GM12878 (cell line): ENCODE data around the gene ITGAL. TPM values are rescaled to one million over a fixed set of nuclear protein-coding genes. Genes with fewer than 3 reads are reported as not detected.

Experiments used
- CBX3 ChIP-seq: fragments of 200-600 bp; sonication (generic); IDR thresholded peaks from 2 replicates; pipeline ENCODE4 v1.6.1; 2016; ENCODE audit warnings: low read depth, borderline replicate concordance
- CREM ChIP-seq: IDR thresholded peaks from 2 replicates; pipeline ENCODE4 v1.6.1; 2014; ENCODE audit warnings: antibody characterized with exemption, low read depth
- E4F1 ChIP-seq: fragments of 450-650 bp; IDR thresholded peaks from 2 replicates; pipeline ENCODE4 v1.6.1; 2018; ENCODE audit warnings: borderline replicate concordance, mild to moderate bottlenecking; ENCODE audit not compliant: partially characterized antibody
- EGR1 ChIP-seq, 2 experiments: IDR thresholded peaks; 1 replicate in 1 of 2; 2 replicates in 1 of 2; pipeline ENCODE4 v1.6.1; 2011 to 2012; ENCODE audit warnings: low read depth in 2 of 2, low read length in 2 of 2, borderline replicate concordance in 1 of 2, mild to moderate bottlenecking in 1 of 2, moderate library complexity in 1 of 2
- HDAC2 ChIP-seq: fragments of 200-600 bp; sonication (generic); IDR thresholded peaks from 2 replicates; pipeline ENCODE4 v1.6.1; 2017
- LARP7 ChIP-seq: fragments of 450-650 bp; IDR thresholded peaks from 2 replicates; pipeline ENCODE4 v1.6.1; 2017; ENCODE audit warnings: mild to moderate bottlenecking
- MEF2B ChIP-seq: fragments of 450-650 bp; IDR thresholded peaks from 2 replicates; pipeline ENCODE4 v1.6.1; 2018; ENCODE audit warnings: mild to moderate bottlenecking, moderate library complexity; ENCODE audit not compliant: partially characterized antibody, poor library complexity, severe bottlenecking
- NR2F1 ChIP-seq: fragments of 450-650 bp; conservative IDR thresholded peaks from 2 replicates; pipeline ENCODE4 v1.6.1; 2017; ENCODE audit warnings: mild to moderate bottlenecking
- NRF1 ChIP-seq: conservative IDR thresholded peaks from 2 replicates; pipeline ENCODE4 v1.6.1; 2011; ENCODE audit warnings: mild to moderate bottlenecking, low read depth, low read length, improper control_type of control experiment
- PAX5 ChIP-seq: IDR thresholded peaks from 2 replicates; pipeline ENCODE4 v1.6.1; 2011; ENCODE audit warnings: low read depth, low read length, borderline replicate concordance
- PML ChIP-seq: IDR thresholded peaks from 2 replicates; pipeline ENCODE4 v1.6.1; 2012; ENCODE audit warnings: low read length, inconsistent platforms
- POLR2A ChIP-seq: IDR thresholded peaks from 2 replicates; pipeline ENCODE4 v1.6.1; 2011; ENCODE audit warnings: low read depth, mild to moderate bottlenecking, low read length
- POLR2AphosphoS2 ChIP-seq: IDR thresholded peaks from 2 replicates; pipeline ENCODE4 v1.6.1; 2011; ENCODE audit warnings: low read depth, mild to moderate bottlenecking, low read length, improper control_type of control experiment, moderate library complexity
- RAD21 ChIP-seq: IDR thresholded peaks from 2 replicates; pipeline ENCODE4 v1.6.1; 2011; ENCODE audit warnings: mild to moderate bottlenecking, low read depth, low read length, moderate library complexity; ENCODE audit not compliant: insufficient read depth
- RELB ChIP-seq: fragments of 450-650 bp; IDR thresholded peaks from 2 replicates; pipeline ENCODE4 v1.6.1; 2017; ENCODE audit warnings: low read depth, mild to moderate bottlenecking, moderate library complexity
- SPI1 ChIP-seq: IDR thresholded peaks from 2 replicates; pipeline ENCODE4 v1.6.1; 2011; ENCODE audit warnings: low read depth, mild to moderate bottlenecking, low read length, moderate library complexity, borderline replicate concordance; ENCODE audit not compliant: insufficient read depth
- SUZ12 ChIP-seq: fragments of 200-600 bp; sonication (generic); IDR thresholded peaks from one replicate; pipeline ENCODE4 v1.6.1; 2018; ENCODE audit warnings: antibody characterized with exemption, mild to moderate bottlenecking; ENCODE audit not compliant: unreplicated experiment
- TCF7 ChIP-seq: IDR thresholded peaks from 2 replicates; pipeline ENCODE4 v1.6.1; 2014; ENCODE audit warnings: antibody characterized with exemption, borderline replicate concordance
- WRNIP1 ChIP-seq: IDR thresholded peaks from 2 replicates; pipeline ENCODE4 v1.6.1; 2011; ENCODE audit warnings: low read depth, low read length, improper control_type of control experiment, borderline replicate concordance
- YBX1 ChIP-seq: fragments of 450-650 bp; IDR thresholded peaks from 2 replicates; pipeline ENCODE4 v1.6.1; 2016; ENCODE audit warnings: antibody characterized with exemption
- YY1 ChIP-seq: IDR thresholded peaks from 2 replicates; pipeline ENCODE4 v1.6.1; 2011; ENCODE audit warnings: low read depth, mild to moderate bottlenecking, low read length
- ZNF687 ChIP-seq: fragments of 450-650 bp; IDR thresholded peaks from 2 replicates; pipeline ENCODE4 v1.6.1; 2017; ENCODE audit warnings: mild to moderate bottlenecking, moderate library complexity
- ZSCAN29 ChIP-seq: fragments of 450-650 bp; IDR thresholded peaks from 2 replicates; pipeline ENCODE4 v1.6.1; 2017; ENCODE audit warnings: mild to moderate bottlenecking, moderate library complexity
- polyA plus RNA-seq, 11 experiments: library from polyadenylated mRNA; depleted of rRNA in 4 of 11; unstranded in 6 of 11; stranded (reverse) in 5 of 11; fragments of >200 nt; fragmentation: Nextera tagmentation in 4 of 11; fragmentation: Illumina TruSeq in 1 of 11; extraction: Ambion mirVana in 4 of 11; extraction: Trizol in 1 of 11; gene quantifications; 1 replicate in 1 of 11; 2 replicates in 10 of 11; pipeline versions ENCODE4 v1.2.1 to v1.2.3, GENCODE V29; 2011 to 2016; ENCODE audit warnings: inconsistent platforms in 2 of 11, missing spikeins in 2 of 11, low read depth in 1 of 11
- total RNA-seq, 4 experiments: library from RNA; depleted of rRNA in 3 of 4; stranded (reverse); fragments of >200 nt in 3 of 4; fragmentation: Illumina TruSeq in 1 of 4; extraction: Trizol in 1 of 4; gene quantifications; 2 replicates each; pipeline versions ENCODE4 v1.2.1 to v1.2.3, GENCODE V29; 2013 to 2021

Gene ITGAL
- total and polyA plus RNA-seq, 10 of the 15 experiments (the other 5 are each of a cell fraction or from before 2014, with no cell fraction given): 10.7 to 170 (median 96.9) TPM

GRCh38 chr16:30561089-30561816 lies 88.7 kb downstream of the ITGAL start (continued):
- TF ChIP-seq RAD21: no peak
- TF ChIP-seq RELB: peak; percentile 44; the same call in 1 of the 2 replicates
- no peak for TF ChIP-seq CREM
- no peak for TF ChIP-seq HDAC2
- TF ChIP-seq ZSCAN29: no peak
- TF ChIP-seq SUZ12: no peak
- TF ChIP-seq SPI1: no peak
- TF ChIP-seq POLR2A: peak; percentile 73
- no peak for TF ChIP-seq CBX3
- TF ChIP-seq YBX1: no peak
- TF ChIP-seq LARP7: no peak
- TF ChIP-seq WRNIP1: no peak
- no peak for TF ChIP-seq NRF1
- TF ChIP-seq E4F1: no peak
- TF ChIP-seq ZNF687: peak; percentile 70; the same call in 1 of the 2 replicates
- TF ChIP-seq PAX5: no peak
- no peak for TF ChIP-seq EGR1 (IDR thresholded peaks at IDR 0.05; ENCODE audit: borderline replicate concordance in 1 of 2, low read depth in 2 of 2, low read length in 2 of 2)
- no peak for TF ChIP-seq NR2F1
- TF ChIP-seq MEF2B: no peak
- no peak for TF ChIP-seq PML
- peak; percentile 88 for TF ChIP-seq YY1
- TF ChIP-seq POLR2AphosphoS2: no peak
- no peak for TF ChIP-seq TCF7
